ENCODE results near the gene RPL41.

Gene RPL41

GRCh38 chr12:56159482-56160192 is 43.2 kb downstream of the RPL41 start:
- H3K4me3 ChIP-seq (ENCODE audit: low read length) = peak overlapping the region; percentile 99
- no peak for TF ChIP-seq CTCF (conservative IDR thresholded peaks at IDR 0.05; ENCODE audit: low read depth, low read length)
- no peak for DNase-seq (ENCODE audit: low read depth)

GRCh38 chr12:56160193-56160763 is 43.8 kb downstream of the RPL41 start:
- H3K4me3 ChIP-seq (ENCODE audit: low read length) = peak overlapping the region; percentile 99
- no peak for TF ChIP-seq CTCF (conservative IDR thresholded peaks at IDR 0.05; ENCODE audit: low read depth, low read length)
- DNase-seq (ENCODE audit: low read depth) = no peak

- DNase-seq (ENCODE audit: low read depth) = no peak
- no peak for TF ChIP-seq CTCF (conservative IDR thresholded peaks at IDR 0.05; ENCODE audit: low read depth, low read length)
- H3K4me3 ChIP-seq (ENCODE audit: low read length) = peak overlapping the region; percentile 99
Measured at GRCh38 chr12:56160894-56161689, 44.7 kb downstream of the RPL41 start.

- DNase-seq (ENCODE audit: low read depth) = no peak
Measured at GRCh38 chr12:56161690-56162351, 45.4 kb downstream of the RPL41 start.

GRCh38 chr12:56162468-56163290 is 46.2 kb downstream of the RPL41 start:
- no peak for TF ChIP-seq CTCF (conservative IDR thresholded peaks at IDR 0.05; ENCODE audit: low read depth, low read length)
- no peak overlapping the region for H3K4me3 ChIP-seq (ENCODE audit: low read length)
- no peak for DNase-seq (ENCODE audit: low read depth)

More at GRCh38 chr12:56161690-56162351, 45.4 kb downstream of the RPL41 start:
- no peak for TF ChIP-seq CTCF (conservative IDR thresholded peaks at IDR 0.05; ENCODE audit: low read depth, low read length)
- no peak overlapping the region for H3K4me3 ChIP-seq (ENCODE audit: low read length)
